GM12878 (cell line): ENCODE measurements around the gene MED13. TPM values are rescaled to one million over a fixed set of nuclear protein-coding genes. Genes with fewer than 3 reads are reported as not detected.

Experiments
- ATAC-seq: fragments of 200-7000 bp; cut with Tn5 transposase; 3 replicates; pipeline ENCODE4 v1.9.1; 2020; ENCODE audit warnings: mild to moderate bottlenecking, moderate library complexity
- BruUV-seq: library from RNA; stranded (reverse); fragments of 400-500 nt; replicated peaks from 2 replicates; lab custom pipeline; 2021; lab: Mats Ljungman, UMichigan
- CTCF ChIA-PET: fragments of 300-600 bp; sonication (Branson Sonifier 250); formaldehyde crosslinking; extraction: SDS; loops from one replicate; lab custom pipeline; 2021; ENCODE audit warnings: inconsistent platforms; lab: Yijun Ruan, JAX
- POLR2A ChIA-PET: fragments of 350-600 bp; formaldehyde crosslinking; extraction: SDS; loops from one replicate; lab custom pipeline; 2021; ENCODE audit warnings: inconsistent platforms; lab: Charles Lee
- RAD21 ChIA-PET: fragments of 300-600 bp; sonication (Branson Sonifier 250); formaldehyde crosslinking; loops from one replicate; lab custom pipeline; 2023; ENCODE audit warnings: antibody characterized with exemption; ENCODE audit not compliant: unreplicated experiment; lab: Charles Lee
- SMC1A ChIA-PET: fragments of 300-600 bp; sonication (Branson Sonifier 250); formaldehyde crosslinking; loops from one replicate; lab custom pipeline; 2023; ENCODE audit not compliant: unreplicated experiment, uncharacterized antibody; lab: Charles Lee
- DNase-seq: peaks from one replicate; pipeline ENCODE4 v3.0.0-alpha.2; 2011; ENCODE audit warnings: low read depth, low spot score
- FAIRE-seq: peaks from 3 replicates; lab custom pipeline; 2011; peaks lifted over from hg19 to GRCh38; lab: Jason Lieb, UNC
- H2AFZ ChIP-seq: 2 replicates; pipeline ENCODE4 v1.6.0; 2011; ENCODE audit warnings: low read depth, low read length, control low read depth; ENCODE audit not compliant: control insufficient read depth
- H3K27ac ChIP-seq: 2 replicates; pipeline ENCODE4 v1.5.1; 2011; ENCODE audit warnings: control low read depth; ENCODE audit not compliant: control insufficient read depth, insufficient read depth
- H3K27me3 ChIP-seq, 2 experiments: replicated peaks in 1 of 2; 2 replicates each; pipeline versions ENCODE4 v1.6.0 to v1.6.1; 2011; ENCODE audit warnings: low read length in 1 of 2; ENCODE audit not compliant: control insufficient read depth in 2 of 2, insufficient read depth in 2 of 2
- H3K36me3 ChIP-seq, 2 experiments: 2 replicates each; pipeline ENCODE4 v1.5.1; 2011; ENCODE audit warnings: low read length in 1 of 2; ENCODE audit not compliant: control insufficient read depth in 2 of 2, insufficient read depth in 2 of 2
- H3K4me1 ChIP-seq: 2 replicates; pipeline ENCODE4 v1.6.1; 2011; ENCODE audit warnings: mild to moderate bottlenecking, low read length, moderate library complexity, mixed read lengths; ENCODE audit not compliant: control insufficient read depth, insufficient read depth
- H3K4me2 ChIP-seq: 2 replicates; pipeline ENCODE4 v1.6.0; 2011; ENCODE audit warnings: control low read depth; ENCODE audit not compliant: control insufficient read depth, insufficient read depth
- H3K4me3 ChIP-seq: fragments of 200-600 bp; sonication (generic); 2 replicates; pipeline ENCODE4 v1.5.1; 2016
- H3K79me2 ChIP-seq: 2 replicates; pipeline ENCODE4 v1.6.0; 2011; ENCODE audit warnings: low read length; ENCODE audit not compliant: control insufficient read depth, insufficient read depth
- H3K9ac ChIP-seq: 2 replicates; pipeline ENCODE4 v1.8.0; 2011; ENCODE audit warnings: low read length, control low read depth, mixed read lengths; ENCODE audit not compliant: control insufficient read depth, insufficient read depth
- H3K9me3 ChIP-seq: replicated peaks from 3 replicates; pipeline ENCODE4 v1.5.1; 2011; ENCODE audit warnings: mild to moderate bottlenecking, low read length; ENCODE audit not compliant: control insufficient read depth, insufficient read depth
- H4K20me1 ChIP-seq: 2 replicates; pipeline ENCODE4 v1.6.0; 2011; ENCODE audit not compliant: control insufficient read depth, insufficient read depth
- BHLHE40 ChIP-seq, 2 experiments: fragments of 450-650 bp in 1 of 2; IDR thresholded peaks; 2 replicates each; pipeline ENCODE4 v1.6.1; 2011 to 2017; ENCODE audit warnings: low read depth in 2 of 2, borderline replicate concordance in 1 of 2, improper control_type of control experiment in 1 of 2, low read length in 1 of 2, mild to moderate bottlenecking in 1 of 2
- MTA3 ChIP-seq: IDR thresholded peaks from 2 replicates; pipeline ENCODE4 v1.6.1; 2012; ENCODE audit warnings: low read length, inconsistent platforms, borderline replicate concordance
- POLR2AphosphoS5 ChIP-seq: IDR thresholded peaks from 2 replicates; pipeline ENCODE4 v1.6.1; 2011; ENCODE audit warnings: mild to moderate bottlenecking, low read length, inconsistent platforms
- SIN3A ChIP-seq: IDR thresholded peaks from 2 replicates; pipeline ENCODE4 v1.6.1; 2012; ENCODE audit warnings: low read depth, low read length, improper control_type of control experiment
- STAT1 ChIP-seq: fragments of 450-650 bp; conservative IDR thresholded peaks from 2 replicates; pipeline ENCODE4 v1.6.1; 2014; ENCODE audit warnings: antibody characterized with exemption, mild to moderate bottlenecking
- TARDBP ChIP-seq: IDR thresholded peaks from 2 replicates; pipeline ENCODE4 v1.6.1; 2016; ENCODE audit warnings: borderline replicate concordance
- WRNIP1 ChIP-seq: IDR thresholded peaks from 2 replicates; pipeline ENCODE4 v1.6.1; 2011; ENCODE audit warnings: low read depth, low read length, improper control_type of control experiment, borderline replicate concordance
- ZNF274 ChIP-seq: IDR thresholded peaks from one replicate; pipeline ENCODE4 v1.8.0; 2011; ENCODE audit not compliant: insufficient read length, insufficient read depth
- WGBS: methylation state at CpG from one replicate; pipeline ENCODE4 v1.1.6; 2016; ENCODE audit warnings: low lambda C conversion rate; ENCODE audit not compliant: insufficient replicate concordance, insufficient coverage; ENCODE audit errors: missing lambda C conversion rate; 5-methylcytosine and 5-hydroxymethylcytosine counted together
- in situ Hi-C: fragments of 300-500 bp; cut with MboI; formaldehyde crosslinking; loops from 9 replicates; pipeline ENCODE4 v1.14.3; 2018; ENCODE audit warnings: mixed read lengths
- intact Hi-C: fragments of 100-400 bp; cut with micrococcal nuclease; formaldehyde crosslinking; loops from one replicate; pipeline ENCODE4 v1.14.2; 2022; ENCODE audit not compliant: unreplicated experiment
- polyA plus RNA-seq, 11 experiments: library from polyadenylated mRNA; depleted of rRNA in 4 of 11; unstranded in 6 of 11; stranded (reverse) in 5 of 11; fragments of >200 nt; fragmentation: Nextera tagmentation in 4 of 11; fragmentation: Illumina TruSeq in 1 of 11; extraction: Ambion mirVana in 4 of 11; extraction: Trizol in 1 of 11; gene quantifications; 1 replicate in 1 of 11; 2 replicates in 10 of 11; pipeline versions ENCODE4 v1.2.1 to v1.2.3, GENCODE V29; 2011 to 2016; ENCODE audit warnings: inconsistent platforms in 2 of 11, missing spikeins in 2 of 11, low read depth in 1 of 11
- total RNA-seq, 4 experiments: library from RNA; depleted of rRNA in 3 of 4; stranded (reverse); fragments of >200 nt in 3 of 4; fragmentation: Illumina TruSeq in 1 of 4; extraction: Trizol in 1 of 4; gene quantifications; 2 replicates each; pipeline versions ENCODE4 v1.2.1 to v1.2.3, GENCODE V29; 2013 to 2021
- TF ChIP-seq, protein P1 (sequence below): IDR thresholded peaks from 2 replicates; pipeline ENCODE4 v1.6.1; 2011; ENCODE audit warnings: mild to moderate bottlenecking, low read depth, low read length, moderate library complexity; ENCODE audit not compliant: insufficient replicate concordance

MED13 gene
- total and polyA plus RNA-seq, 10 of the 15 experiments (the other 5 are each of a cell fraction or from before 2014, with no cell fraction given), result 4.6 to 49.7 (median 21.3) TPM

DNA sequence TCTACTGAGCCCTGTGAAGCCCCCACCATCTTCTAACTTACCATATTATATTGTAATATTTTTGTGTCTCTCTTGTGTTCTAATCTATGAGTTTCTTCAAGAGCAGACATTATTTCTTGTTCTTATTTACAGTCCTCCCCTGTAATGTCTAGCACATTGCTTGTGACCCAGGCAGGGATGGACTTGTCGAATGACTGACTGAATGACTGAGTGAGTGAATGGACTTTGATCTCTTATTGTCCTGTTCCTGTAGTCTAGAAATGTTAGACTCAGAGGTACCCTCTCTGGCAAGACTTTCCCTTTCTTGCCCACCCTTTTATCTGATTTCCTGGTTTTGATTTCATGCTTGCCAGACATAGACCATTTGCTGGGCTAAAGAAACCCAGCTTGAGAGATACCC is 35.0 kb upstream of the MED13 start:
- no peaks in the 10 kb centered on the region for H3K36me3 ChIP-seq
- no peak overlapping the region for H2AFZ ChIP-seq
- 93% methylated on average over 1 of the region's 1 CpG for WGBS
- no peak overlapping the region for H3K4me3 ChIP-seq
- no peak for DNase-seq
- H3K9me3 ChIP-seq, result peaks cover 3% of the 10 kb centered on the region; the same call in 2 of the 3 replicates
- SMC1A ChIA-PET, result interaction anchor here (0.6 to 12.8 kb wide), 6 partner anchors 8 to 238 kb away, joined by 3 to 139 read pairs (median 3); no protein-coding TSS in a partner anchor
- RAD21 ChIA-PET, result interaction anchor here (1.1 to 12.4 kb wide), 4 partner anchors 8 to 34 kb away, joined by 3 to 134 read pairs (median 8); no protein-coding TSS in a partner anchor
- ATAC-seq, result no peak
- BruUV-seq, result no TSS peak
- TF ChIP-seq ZNF274 (no peak), STAT1 (no peak), BHLHE40 (IDR thresholded peaks at IDR 0.05; ENCODE audit: borderline replicate concordance in 1 of 2, low read depth in 2 of 2, low read length in 1 of 2) (no peak), MTA3 (no peak), WRNIP1 (no peak), TARDBP (no peak), SIN3A (no peak), POLR2AphosphoS5 (no peak)
- TF ChIP-seq, protein P1, sequence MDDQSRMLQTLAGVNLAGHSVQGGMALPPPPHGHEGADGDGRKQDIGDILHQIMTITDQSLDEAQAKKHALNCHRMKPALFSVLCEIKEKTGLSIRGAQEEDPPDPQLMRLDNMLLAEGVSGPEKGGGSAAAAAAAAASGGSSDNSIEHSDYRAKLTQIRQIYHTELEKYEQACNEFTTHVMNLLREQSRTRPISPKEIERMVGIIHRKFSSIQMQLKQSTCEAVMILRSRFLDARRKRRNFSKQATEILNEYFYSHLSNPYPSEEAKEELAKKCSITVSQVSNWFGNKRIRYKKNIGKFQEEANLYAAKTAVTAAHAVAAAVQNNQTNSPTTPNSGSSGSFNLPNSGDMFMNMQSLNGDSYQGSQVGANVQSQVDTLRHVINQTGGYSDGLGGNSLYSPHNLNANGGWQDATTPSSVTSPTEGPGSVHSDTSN, result no peak
- no peak overlapping the region for H3K4me2 ChIP-seq
- H3K9ac ChIP-seq, result no peak overlapping the region
- H4K20me1 ChIP-seq, result no peaks in the 10 kb centered on the region
- peaks cover 24% of the 10 kb centered on the region for H3K4me1 ChIP-seq
- CTCF ChIA-PET, result interaction anchor here (1.3 to 12.3 kb wide), 4 partner anchors 12 to 238 kb away, joined by 3 to 183 read pairs (median 13); no protein-coding TSS in a partner anchor
- H3K79me2 ChIP-seq, result no peaks in the 10 kb centered on the region
- in situ Hi-C loops (loop anchor here (10.0 kb wide), 1 partner anchor 685 kb away; no protein-coding TSS in a partner anchor), intact Hi-C loops (no loop called here)
- POLR2A ChIA-PET, result interaction anchor here (1.1 kb wide), 1 partner anchor 19 kb away, joined by 3 read pairs; no protein-coding TSS in a partner anchor
- H3K27me3 ChIP-seq, result no peaks in the 10 kb centered on the region
- FAIRE-seq, result no peak
- H3K27ac ChIP-seq, result no peak overlapping the region
